ENCODE data around the gene ANKRD22. TPM values are rescaled to one million over a fixed set of nuclear protein-coding genes. Genes with fewer than 3 reads are reported as not detected.
"Not testable (repeated sequence)": the region's sequence is repeated elsewhere in the genome, so short reads cannot be mapped to it uniquely, and the experiment has no call there.

Gene ANKRD22
- total RNA-seq, 1 donor from 2014 or later = 1.4 TPM

DNA sequence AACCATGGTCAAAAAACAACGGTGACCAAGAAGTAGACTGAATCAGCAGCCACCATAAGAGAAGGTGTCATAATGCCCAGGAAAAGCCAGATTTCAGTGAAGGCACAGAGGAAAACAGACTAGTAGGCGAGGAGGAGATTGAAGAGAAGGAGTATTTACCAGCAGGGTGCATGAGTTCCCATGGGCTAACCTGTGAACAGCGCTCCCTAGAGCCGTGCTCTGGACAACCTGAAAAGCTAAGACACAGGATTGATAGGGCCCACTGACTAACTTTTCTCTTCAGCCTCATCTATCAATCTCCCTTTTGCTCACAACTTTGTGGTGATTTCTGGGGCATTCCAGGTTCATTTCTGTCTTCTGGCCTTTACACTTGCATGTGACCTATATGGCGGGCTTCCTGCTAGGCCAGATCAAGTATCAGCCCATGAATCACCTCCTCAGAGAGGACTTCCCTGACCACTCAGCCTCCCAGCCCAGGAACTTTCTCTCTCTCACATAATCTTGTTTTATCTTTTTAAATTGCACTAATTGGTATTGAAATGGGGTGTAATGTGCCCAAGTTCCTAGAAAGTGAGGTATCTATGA lies 12.8 kb downstream of the ANKRD22 start:
- DNase-seq (ENCODE audit: low spot score) = no peak

GRCh38 chr10:88837632-88838031 lies 14.0 kb downstream of the ANKRD22 start:
- not testable (repeated sequence) for DNase-seq (ENCODE audit: low spot score)

GRCh38 chr10:88835910-88836221 lies 15.8 kb downstream of the ANKRD22 start:
- DNase-seq (ENCODE audit: low spot score) = no peak

- peak; percentile 91 for DNase-seq (ENCODE audit: low spot score)
Observed at GRCh38 chr10:88835096-88835909, 16.3 kb downstream of the ANKRD22 start.

DNA sequence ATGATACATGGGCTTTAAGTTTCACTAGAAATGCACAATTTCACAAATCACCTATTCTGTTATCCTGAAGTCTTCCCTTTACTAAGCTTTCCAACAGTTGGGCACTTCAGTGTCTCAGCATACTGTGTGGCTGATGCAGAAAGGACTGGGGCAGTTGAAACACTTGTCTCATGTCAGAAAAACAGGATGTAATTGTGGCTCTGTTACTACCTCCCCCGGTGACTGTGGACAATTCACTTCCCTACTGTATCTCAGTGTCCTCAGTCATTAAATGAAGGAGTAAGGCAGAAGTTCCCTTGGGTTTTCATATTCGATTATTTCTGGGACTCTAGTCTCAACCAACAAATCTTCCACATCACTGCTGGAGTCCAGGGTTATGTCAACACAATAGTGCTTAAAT lies 17.9 kb downstream of the ANKRD22 start:
- DNase-seq (ENCODE audit: low spot score) = no peak

DNA sequence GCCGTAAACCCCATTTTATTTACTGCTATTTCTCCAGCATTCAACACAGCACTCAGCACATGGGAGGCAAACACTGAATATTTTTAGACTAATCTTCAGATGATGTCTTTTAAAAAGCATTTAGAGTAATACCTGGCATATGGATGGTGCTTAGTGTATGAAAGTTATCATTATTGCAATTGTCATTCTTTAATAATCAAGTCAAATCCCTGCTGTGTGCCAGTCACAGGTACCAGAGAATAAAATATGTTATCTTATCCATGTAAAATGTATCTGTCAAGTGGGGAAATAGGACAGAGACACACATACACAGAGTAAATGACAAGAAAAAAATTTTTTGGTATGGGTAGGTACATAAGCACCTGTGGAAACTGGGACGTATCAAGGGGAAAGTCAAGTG lies 18.5 kb downstream of the ANKRD22 start:
- no peak for DNase-seq (ENCODE audit: low spot score)

DNA sequence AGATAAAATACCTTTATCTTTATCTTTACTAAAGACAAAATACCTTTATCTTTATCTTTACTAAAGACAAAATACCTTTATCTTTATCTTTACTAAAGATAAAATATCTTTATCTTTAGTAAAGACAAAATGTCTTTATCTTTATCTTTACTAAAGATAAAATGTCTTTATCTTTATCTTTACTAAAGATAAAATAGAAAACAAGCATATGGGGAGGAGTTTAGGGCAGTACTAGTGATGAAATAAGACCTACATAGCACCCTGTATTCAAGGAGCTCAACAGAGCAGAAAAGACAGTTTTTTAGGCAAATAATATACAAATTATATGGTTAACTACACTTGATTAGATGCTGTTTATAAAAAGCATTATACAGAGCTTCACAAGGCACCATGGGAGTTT lies 19.3 kb downstream of the ANKRD22 start:
- DNase-seq (ENCODE audit: low spot score) = no peak

DNA sequence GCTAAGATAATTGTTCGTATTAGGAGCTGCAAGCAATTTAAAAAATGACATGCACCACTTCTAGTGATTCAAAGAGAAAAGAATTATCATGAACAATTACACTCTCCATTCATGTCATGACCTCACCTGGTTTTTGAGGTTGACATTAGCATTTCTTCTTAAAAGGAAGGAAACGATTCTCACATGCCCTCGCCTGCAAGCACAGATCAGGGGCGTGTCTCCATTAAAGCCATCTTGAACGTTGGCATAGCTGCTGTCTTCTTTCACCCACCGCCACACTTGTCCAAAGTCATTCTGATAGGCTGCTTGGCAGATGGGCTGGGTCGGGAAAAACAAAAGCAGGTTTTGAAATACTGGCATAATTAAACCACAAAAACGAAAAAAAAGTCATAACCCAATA lies 19.9 kb downstream of the ANKRD22 start:
- no peak for DNase-seq (ENCODE audit: low spot score)

- no peak for DNase-seq (ENCODE audit: low spot score)
Observed at GRCh38 chr10:88830643-88831268, 20.9 kb downstream of the ANKRD22 start.

DNA sequence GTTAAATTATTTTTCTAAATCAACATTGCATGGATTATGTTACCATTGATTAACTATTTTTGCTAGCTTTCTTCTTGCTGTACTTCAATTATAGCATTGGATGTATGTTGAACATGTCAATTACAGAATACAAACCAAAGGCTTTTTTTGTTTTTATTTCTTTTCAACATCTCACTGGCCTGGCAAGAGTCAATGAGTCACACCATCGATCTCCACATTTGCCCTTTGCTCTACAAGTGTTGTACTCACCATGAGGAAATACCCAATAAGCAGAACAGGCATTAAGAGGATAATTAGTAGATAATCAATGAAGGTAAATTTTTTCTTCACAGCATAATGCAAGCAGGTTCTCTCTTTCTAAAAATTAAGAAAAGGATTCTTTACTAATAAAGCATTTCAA lies 23.3 kb downstream of the ANKRD22 start:
- no peak for DNase-seq (ENCODE audit: low spot score)

GRCh38 chr10:88827671-88828070 lies 24.0 kb downstream of the ANKRD22 start:
- no peak for DNase-seq (ENCODE audit: low spot score)

DNA sequence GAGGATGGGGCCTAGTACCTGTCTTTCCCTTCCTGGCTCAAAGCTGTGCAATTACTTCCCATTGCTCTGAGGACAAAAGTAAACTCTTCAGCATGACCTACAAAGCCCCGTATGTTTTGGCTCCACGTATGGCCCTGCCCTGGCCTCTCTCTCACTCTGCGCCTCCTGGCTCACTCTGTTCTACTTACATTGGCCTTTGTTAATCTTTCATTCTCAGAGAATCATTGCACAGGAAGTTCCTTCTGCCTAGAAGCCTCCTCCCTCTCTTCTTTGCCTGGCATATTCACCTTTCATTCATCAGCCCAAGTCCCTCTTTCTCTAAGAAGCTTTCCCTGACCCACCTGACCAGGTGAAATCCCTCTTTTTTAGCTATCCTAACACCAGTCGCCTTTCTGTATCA lies 25.3 kb downstream of the ANKRD22 start:
- no peak for DNase-seq (ENCODE audit: low spot score)

DNA sequence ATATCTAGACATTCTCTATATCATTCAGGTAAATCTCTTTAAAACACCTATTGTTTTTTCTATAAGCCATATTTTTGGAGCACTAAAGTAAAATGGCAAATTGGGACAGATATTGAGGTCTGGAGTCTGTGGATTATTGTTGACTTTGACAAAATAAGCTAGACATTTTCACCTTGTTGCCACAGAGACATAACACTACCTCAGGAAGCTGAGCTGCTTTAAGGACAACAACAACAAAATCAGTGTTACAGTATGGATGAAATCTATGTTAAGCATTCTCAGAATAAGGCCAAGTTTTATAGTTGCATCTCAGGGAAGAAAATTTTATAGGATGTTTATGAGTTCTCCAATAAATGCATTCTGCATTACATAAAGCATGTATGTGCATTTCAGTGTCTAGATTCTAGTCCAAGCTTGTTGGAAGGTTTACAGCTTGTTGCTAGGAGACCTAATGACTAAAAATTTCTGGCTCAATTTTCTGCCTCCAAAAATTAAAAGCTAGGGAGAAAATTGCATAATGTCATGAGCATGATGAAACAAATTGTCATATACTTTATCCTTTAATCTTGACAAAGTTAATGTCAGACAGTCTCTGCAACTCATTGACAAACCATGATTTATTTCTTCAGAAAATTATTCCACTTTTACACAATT lies 30.8 kb downstream of the ANKRD22 start:
- peak; percentile 90 for DNase-seq (ENCODE audit: low spot score)

- no peak for DNase-seq (ENCODE audit: low spot score)
Observed at GRCh38 chr10:88819290-88819689, 32.4 kb downstream of the ANKRD22 start.

GRCh38 chr10:88813200-88813599 lies 38.4 kb downstream of the ANKRD22 start:
- DNase-seq (ENCODE audit: low spot score) = no peak

DNA sequence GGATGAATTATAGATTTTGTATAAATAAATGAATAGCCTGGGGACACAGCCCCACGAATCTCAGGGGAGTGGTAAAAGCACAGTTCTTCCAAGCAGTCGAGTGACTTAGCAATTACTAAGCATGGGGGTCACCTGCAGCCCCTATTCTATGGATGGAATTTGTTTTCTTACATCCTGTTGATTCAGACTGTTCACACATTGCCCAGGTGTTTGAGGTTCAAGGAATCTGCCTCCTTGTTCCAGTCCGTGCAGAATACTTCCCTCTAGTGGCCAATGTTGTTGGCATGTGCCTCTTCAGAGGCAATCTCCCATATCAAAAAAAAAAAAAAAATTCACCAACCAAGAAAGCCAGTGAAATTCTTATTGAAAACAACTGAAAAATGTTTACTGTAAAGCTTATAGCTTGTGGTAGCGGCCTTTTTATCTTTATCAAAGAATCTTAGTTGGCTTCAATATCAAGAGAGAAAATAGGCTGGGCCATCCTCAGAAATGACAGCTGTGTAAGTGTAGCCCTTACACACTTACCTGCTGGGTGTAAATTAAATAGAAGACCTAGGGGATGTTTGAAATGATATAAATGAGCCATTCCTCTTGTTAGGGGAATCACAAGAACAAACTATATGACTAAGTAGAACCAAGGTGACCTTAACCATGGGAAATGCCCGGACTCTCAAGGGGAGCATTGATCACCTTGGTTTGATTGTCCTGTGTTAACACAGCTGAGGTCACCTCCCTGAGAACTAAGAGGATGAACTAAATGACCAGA lies 41.3 kb downstream of the ANKRD22 start:
- peak; percentile 52 for DNase-seq (ENCODE audit: low spot score)

GRCh38 chr10:88809621-88810020 lies 42.0 kb downstream of the ANKRD22 start:
- no peak for DNase-seq (ENCODE audit: low spot score)

- no peak for DNase-seq (ENCODE audit: low spot score)
Observed at GRCh38 chr10:88805924-88806323, 45.7 kb downstream of the ANKRD22 start.

DNA sequence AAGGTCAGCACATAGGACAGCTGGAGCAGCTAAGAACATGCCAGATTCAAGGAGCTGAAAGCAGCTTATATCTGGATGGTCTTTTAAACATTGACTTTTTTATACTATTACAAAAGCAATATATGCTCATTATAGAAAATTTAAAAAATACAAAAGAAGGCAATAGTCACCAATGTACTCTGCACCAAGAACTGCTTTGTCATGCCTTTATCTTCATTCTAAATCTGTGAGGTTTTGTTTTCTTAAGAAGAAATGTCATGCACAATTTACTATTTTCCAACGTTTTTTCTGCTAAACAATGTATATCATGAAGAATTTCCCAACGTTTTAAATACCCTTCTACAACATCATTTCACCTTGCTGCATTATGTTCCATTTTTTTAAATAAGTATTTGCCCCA lies 46.3 kb downstream of the ANKRD22 start:
- DNase-seq (ENCODE audit: low spot score) = no peak

GRCh38 chr10:88804083-88804812 lies 47.4 kb downstream of the ANKRD22 start:
- DNase-seq (ENCODE audit: low spot score) = no peak

GRCh38 chr10:88803641-88804040 lies 48.0 kb downstream of the ANKRD22 start:
- DNase-seq (ENCODE audit: low spot score) = no peak

All from umbilical cord (tissue), 2 donors.